ENCODE data around the gene JAM3. TPM values are rescaled to one million over a fixed set of nuclear protein-coding genes. Genes with fewer than 3 reads are reported as not detected.

JAM3 gene
- total and polyA plus RNA-seq, 2 of the 8 experiments (the other 6 are each of a cell fraction or from before 2014, with no cell fraction given): 19.6 to 42.8 TPM

DNA sequence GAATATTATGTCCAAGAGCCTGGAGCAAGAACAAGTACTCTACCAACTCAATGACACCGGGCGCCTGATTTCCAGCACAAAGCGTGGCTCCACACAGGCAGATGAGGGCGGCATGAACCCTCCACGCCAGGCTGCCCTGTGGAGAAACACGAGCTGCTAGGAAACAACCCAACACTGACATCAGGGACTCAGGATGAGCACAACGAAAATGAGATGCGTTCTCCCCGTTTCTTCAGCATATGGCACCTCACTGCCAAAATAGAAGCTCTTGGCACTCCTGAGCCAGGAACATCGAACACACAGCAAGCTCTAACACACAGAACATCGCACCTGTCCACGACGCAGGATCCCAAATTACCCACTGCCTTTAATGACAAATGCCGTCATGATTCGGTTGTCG lies 86.6 kb downstream of the JAM3 start:
- WGBS, 2 experiments (ENCODE audit: extremely low coverage in 1 of 2, insufficient coverage in 1 of 2, insufficient read length in 1 of 2, insufficient replicate concordance in 2 of 2, low coverage in 1 of 2, low lambda C conversion rate in 2 of 2, missing lambda C conversion rate in 1 of 2): 82% methylated on average over 16 of the region's 16 CpGs; no CpG with 5 or more reads in 1 of the 2 experiments
- no peak for TF ChIP-seq POU5F1 (IDR thresholded peaks at IDR 0.05; ENCODE audit: low read depth, low read length)
- TF ChIP-seq TBP (IDR thresholded peaks at IDR 0.05; ENCODE audit: low read depth, low read length): no peak
- no peak for TF ChIP-seq ZNF274 (IDR thresholded peaks at IDR 0.05; ENCODE audit: borderline replicate concordance, extremely low read depth, low read length)
- no peak for TF ChIP-seq MAFK (IDR thresholded peaks at IDR 0.05; ENCODE audit: low read depth, low read length)
- no peak for TF ChIP-seq KDM1A (IDR thresholded peaks at IDR 0.05; ENCODE audit: borderline replicate concordance, low read length)
- no peak for TF ChIP-seq EP300 (IDR thresholded peaks at IDR 0.05; ENCODE audit: borderline replicate concordance in 1 of 2, low read depth in 2 of 2, low read length in 2 of 2)
- TF ChIP-seq CTBP2 (IDR thresholded peaks at IDR 0.05; ENCODE audit: borderline replicate concordance, insufficient read depth, insufficient read length, low read length): no peak
- TF ChIP-seq RXRA (IDR thresholded peaks at IDR 0.05; ENCODE audit: insufficient read depth, low read depth, low read length): no peak
- no peak for TF ChIP-seq CHD1 (IDR thresholded peaks at IDR 0.05; ENCODE audit: low read depth, low read length)
- TF ChIP-seq JUND (IDR thresholded peaks at IDR 0.05; ENCODE audit: low read length): no peak
- no peak for TF ChIP-seq TAF1 (IDR thresholded peaks at IDR 0.05; ENCODE audit: low read depth, low read length)
- TF ChIP-seq SIRT6 (IDR thresholded peaks at IDR 0.05; ENCODE audit: low read length): no peak
- TF ChIP-seq FOSL1 (IDR thresholded peaks at IDR 0.05; ENCODE audit: insufficient read depth, low read depth, low read length): no peak
- TF ChIP-seq NRF1 (IDR thresholded peaks at IDR 0.05; ENCODE audit: low read depth, low read length): no peak
- TF ChIP-seq SP2 (IDR thresholded peaks at IDR 0.05; ENCODE audit: low read length): no peak
- TF ChIP-seq ASH2L (IDR thresholded peaks at IDR 0.05; ENCODE audit: low read length): no peak

More for the DNA sequence above, 86.6 kb downstream of the JAM3 start:
- Histone ChIP-seq H3K18ac (ENCODE audit: extremely low read depth, low read length) (no peak overlapping the region), H3K9me3 (ENCODE audit: insufficient read depth in 2 of 2, low read depth in 1 of 2, low read length in 1 of 2) (no peaks in the 10 kb centered on the region), H2BK12ac (ENCODE audit: low read depth, low read length) (no peak overlapping the region), H3K4me2 (ENCODE audit: insufficient read depth in 1 of 2, low read depth in 2 of 2, low read length in 2 of 2) (no peak overlapping the region), H2AK5ac (ENCODE audit: low read depth, low read length) (no peak overlapping the region), H3K79me2 (ENCODE audit: control insufficient read depth in 1 of 2, insufficient read depth in 2 of 2, low read length in 2 of 2) (no peaks in the 10 kb centered on the region), H3K36me3 (ENCODE audit: control insufficient read depth in 2 of 4, insufficient read depth in 4 of 4, low read length in 3 of 4) (peaks cover 21 to 90% (median 64%) of the 10 kb centered on the region in 4 experiments), H2BK5ac (ENCODE audit: low read depth, low read length) (no peak overlapping the region), H3K27me3 (replicated peaks in 1 of 4; ENCODE audit: control insufficient read depth in 3 of 4, extremely low read depth in 1 of 4, insufficient read depth in 3 of 4, low read length in 3 of 4) (no peaks in the 10 kb centered on the region), H3K23me2 (ENCODE audit: low read depth, low read length) (no peaks in the 10 kb centered on the region), H3K14ac (ENCODE audit: insufficient read length) (no peak overlapping the region), H3K27ac (ENCODE audit: low read depth, low read length) (no peak overlapping the region), H3K4me3 (ENCODE audit: extremely low read depth in 1 of 4, insufficient read depth in 2 of 4, low read depth in 3 of 4, low read length in 4 of 4) (no peak overlapping the region), H4K5ac (ENCODE audit: insufficient read length, low read depth, low read length) (no peak overlapping the region), H2BK120ac (replicated peaks; ENCODE audit: low read depth, low read length) (no peak overlapping the region), H3K4ac (replicated peaks; ENCODE audit: insufficient read length, low read depth, low read length) (no peak overlapping the region), H3K23ac (ENCODE audit: insufficient read length) (no peak overlapping the region), H4K91ac (replicated peaks; ENCODE audit: insufficient read length, low read length) (no peak overlapping the region), H4K8ac (ENCODE audit: extremely low read depth, insufficient read depth, low read length) (no peak overlapping the region), H2BK20ac (ENCODE audit: low read length) (no peak overlapping the region), H2BK15ac (ENCODE audit: low read length) (no peak overlapping the region), H3K4me1 (replicated peaks in 1 of 4; ENCODE audit: control insufficient read depth in 3 of 4, insufficient read depth in 4 of 4, low read length in 3 of 4) (no peaks in the 10 kb centered on the region), H4K20me1 (replicated peaks in 1 of 2; ENCODE audit: control insufficient read depth in 1 of 2, insufficient read depth in 2 of 2, low read length in 2 of 2) (peaks cover 0 to 6% of the 10 kb centered on the region in 2 experiments), H3K56ac (replicated peaks; ENCODE audit: insufficient read length, low read depth, low read length) (no peak overlapping the region), H3K9ac (replicated peaks in 1 of 4; ENCODE audit: extremely low read depth in 1 of 4, low read depth in 3 of 4, low read length in 3 of 4) (no peak overlapping the region), H3K79me1 (ENCODE audit: low read depth, low read length) (peaks cover 3% of the 10 kb centered on the region; the same call in 1 of the 2 replicates), H2AFZ (ENCODE audit: low read length) (no peak overlapping the region)
- DNase-seq (ENCODE audit: low read depth in 1 of 2, low spot score in 2 of 2) (no peak), FAIRE-seq (no peak)
- ChIA-PET CTCF (ENCODE audit: partially characterized antibody) (no interaction called here), POLR2A (ENCODE audit: partially characterized antibody) (no interaction called here)

Data from H1 (cell line).